Measurements from ENCODE around the gene CAMK2A. TPM values are rescaled to one million over a fixed set of nuclear protein-coding genes. Genes with fewer than 3 reads are reported as not detected.

The CAMK2A gene
- total and polyA plus RNA-seq, 2 donors (not counting 3 experiments of a cell fraction or from before 2014, with no cell fraction given): not detected

GRCh38 chr5:150217873-150218692 lies 71.5 kb downstream of the CAMK2A start:
- no peak overlapping the region for H3K27ac ChIP-seq (ENCODE audit: insufficient read depth, low read depth, low read length)
- peak; percentile 77 for DNase-seq (ENCODE audit: low read depth, low spot score)
- peaks cover 0 to 8% of the 10 kb centered on the region in 2 experiments for H3K27me3 ChIP-seq (ENCODE audit: control insufficient read depth in 2 of 2, insufficient read depth in 2 of 2, low read length in 2 of 2)
- H2AFZ ChIP-seq (ENCODE audit: low read depth, low read length): no peak overlapping the region
- no peak overlapping the region for H3K9ac ChIP-seq (replicated peaks; ENCODE audit: extremely low read depth, insufficient read depth, low read length)
- POLR2A ChIA-PET: no interaction called here
- intact Hi-C loops (cut with micrococcal nuclease): loop anchor here (1.0 to 5.0 kb wide), 8 partner anchors 57 to 581 kb away; partner anchors contain the start of genes HMGXB3 and TIGD6
- H3K79me2 ChIP-seq (ENCODE audit: control insufficient read depth, insufficient read depth, low read length): no peaks in the 10 kb centered on the region
- peak; percentile 95 for FAIRE-seq
- H3K9me3 ChIP-seq (replicated peaks; ENCODE audit: control insufficient read depth, insufficient read depth, low read length): no peaks in the 10 kb centered on the region
- no peaks in the 10 kb centered on the region for H3K9me1 ChIP-seq (replicated peaks; ENCODE audit: control insufficient read depth, extremely low read depth, insufficient read depth, low read length)
- H3K4me2 ChIP-seq (ENCODE audit: insufficient read depth, low read length): no peak overlapping the region
- no peaks in the 10 kb centered on the region for H4K20me1 ChIP-seq (replicated peaks; ENCODE audit: control insufficient read depth, extremely low read depth, insufficient read depth, low read length)
- no peaks in the 10 kb centered on the region for H3K36me3 ChIP-seq (ENCODE audit: control insufficient read depth in 2 of 2, extremely low read depth in 1 of 2, insufficient read depth in 2 of 2, low read length in 2 of 2)
- H3K4me3 ChIP-seq (replicated peaks in 1 of 3; ENCODE audit: insufficient read depth in 1 of 3, low read depth in 1 of 3, low read length in 3 of 3): no peak overlapping the region
- no TSS peak for BruUV-seq (replicated peaks)
- H3K4me1 ChIP-seq (ENCODE audit: control insufficient read depth, extremely low read depth, insufficient read depth, low read length): no peaks in the 10 kb centered on the region
- dilution Hi-C loops (cut with MboI; ENCODE audit: extremely low pct_ligation_motif_present, low sequenced_read_pairs): no loop called here
- CTCF ChIA-PET: interaction anchor here (0.6 to 6.5 kb wide), 34 partner anchors 10 to 582 kb away, joined by 3 to 65 read pairs (median 4); partner anchors contain the start of gene CDX1
- TF ChIP-seq GATA2 (IDR thresholded peaks at IDR 0.05; ENCODE audit: insufficient read depth, insufficient read length, low read depth, low read length): no peak
- no peak for TF ChIP-seq EZH2 (IDR thresholded peaks at IDR 0.05; ENCODE audit: borderline replicate concordance, low read depth, low read length, severe bottlenecking)
- TF ChIP-seq CTCF (IDR thresholded peaks at IDR 0.05; ENCODE audit: extremely low read depth in 1 of 2, insufficient read depth in 1 of 2, low read depth in 1 of 2, low read length in 2 of 2): peak; percentile 81 to 87

Data from endothelial cell of umbilical vein (primary cell).